HG03097 (cell line): ENCODE results near the gene ZDHHC22.

Experiments
- ATAC-seq: cut with Tn5 transposase; IDR thresholded peaks from one replicate; pipeline ENCODE4 v1.9.1; 2021; ENCODE audit not compliant: unreplicated experiment, low FRiP score

ZDHHC22 gene

GRCh38 chr14:77131206-77131605, 10.4 kb downstream of the ZDHHC22 start:
- ATAC-seq = no peak

- no peak for ATAC-seq
Observed at GRCh38 chr14:77130386-77130785, 11.2 kb downstream of the ZDHHC22 start.

- ATAC-seq = no peak
Observed at GRCh38 chr14:77128414-77128891, 13.1 kb downstream of the ZDHHC22 start.

GRCh38 chr14:77126461-77126990, 15.1 kb downstream of the ZDHHC22 start:
- ATAC-seq = no peak

- ATAC-seq = no peak
Observed at GRCh38 chr14:77125823-77126325, 15.7 kb downstream of the ZDHHC22 start.

- no peak for ATAC-seq
Observed at GRCh38 chr14:77125281-77125801, 16.2 kb downstream of the ZDHHC22 start.

- ATAC-seq = no peak
Observed at GRCh38 chr14:77124345-77125280, 17.0 kb downstream of the ZDHHC22 start.

- ATAC-seq = no peak
Observed at GRCh38 chr14:77123381-77124325, 17.9 kb downstream of the ZDHHC22 start.

- no peak for ATAC-seq
Observed at GRCh38 chr14:77122526-77123125, 19.0 kb downstream of the ZDHHC22 start.

GRCh38 chr14:77120771-77121743, 20.5 kb downstream of the ZDHHC22 start:
- ATAC-seq = peak; percentile 86

GRCh38 chr14:77119851-77120250, 21.7 kb downstream of the ZDHHC22 start:
- ATAC-seq = no peak

GRCh38 chr14:77116172-77116817, 25.3 kb downstream of the ZDHHC22 start:
- ATAC-seq = no peak

GRCh38 chr14:77114609-77115008, 27.0 kb downstream of the ZDHHC22 start:
- no peak for ATAC-seq

GRCh38 chr14:77113644-77114043, 27.9 kb downstream of the ZDHHC22 start:
- no peak for ATAC-seq

GRCh38 chr14:77111021-77111420, 30.6 kb downstream of the ZDHHC22 start:
- no peak for ATAC-seq

- ATAC-seq = no peak
Observed at GRCh38 chr14:77110286-77110685, 31.3 kb downstream of the ZDHHC22 start.

- ATAC-seq = no peak
Observed at GRCh38 chr14:77109656-77110055, 31.9 kb downstream of the ZDHHC22 start.

GRCh38 chr14:77108753-77109152, 32.8 kb downstream of the ZDHHC22 start:
- ATAC-seq = no peak
